H9 (cell line): Measurements from ENCODE around the gene IQGAP2. TPM values are rescaled to one million over a fixed set of nuclear protein-coding genes. Genes with fewer than 3 reads are reported as not detected.

Experiments
- DNase-seq: peaks from one replicate; pipeline ENCODE4 v3.0.0-alpha.2; 2017
- H2AFZ ChIP-seq: one replicate; pipeline ENCODE4 v1.6.1; 2013; ENCODE audit warnings: mild to moderate bottlenecking, low read length, control low read depth, moderate library complexity
- H2AK5ac ChIP-seq: 2 replicates; pipeline ENCODE4 v1.6.1; 2013; ENCODE audit warnings: low read length, control low read depth, mixed read lengths; ENCODE audit not compliant: insufficient read length
- H2BK120ac ChIP-seq: one replicate; pipeline ENCODE4 v1.6.1; 2013; ENCODE audit warnings: low read depth, mild to moderate bottlenecking, low read length, control low read depth, inconsistent platforms; ENCODE audit not compliant: poor library complexity, severe bottlenecking
- H2BK12ac ChIP-seq: 2 replicates; pipeline ENCODE4 v1.6.1; 2013; ENCODE audit warnings: low read length, control low read depth, mixed read lengths, low read depth; ENCODE audit not compliant: insufficient read length
- H2BK15ac ChIP-seq: 2 replicates; pipeline ENCODE4 v1.6.1; 2013; ENCODE audit warnings: low read depth, low read length, control low read depth
- H2BK20ac ChIP-seq: one replicate; pipeline ENCODE4 v1.6.1; 2013; ENCODE audit warnings: low read depth, mild to moderate bottlenecking, low read length, control low read depth, inconsistent platforms; ENCODE audit not compliant: poor library complexity, severe bottlenecking
- H2BK5ac ChIP-seq: 2 replicates; pipeline ENCODE4 v1.6.1; 2013; ENCODE audit warnings: low read length, control low read depth, mixed read lengths; ENCODE audit not compliant: insufficient read length
- H3K14ac ChIP-seq: 2 replicates; pipeline ENCODE4 v1.6.1; 2013; ENCODE audit warnings: low read length, control low read depth; ENCODE audit not compliant: insufficient read depth
- H3K18ac ChIP-seq: 2 replicates; pipeline ENCODE4 v1.6.1; 2013; ENCODE audit warnings: low read depth, mild to moderate bottlenecking, mixed read lengths, low read length, control low read depth; ENCODE audit not compliant: insufficient read length
- H3K23ac ChIP-seq: 2 replicates; pipeline ENCODE4 v1.6.1; 2013; ENCODE audit warnings: low read length, control low read depth, mixed read lengths, low read depth; ENCODE audit not compliant: insufficient read length
- H3K23me2 ChIP-seq: 2 replicates; pipeline ENCODE4 v1.6.1; 2013; ENCODE audit warnings: low read depth, mild to moderate bottlenecking, mixed read lengths, low read length, control low read depth; ENCODE audit not compliant: insufficient read length, poor library complexity, severe bottlenecking
- H3K27ac ChIP-seq: 2 replicates; pipeline ENCODE4 v1.5.1; 2013; ENCODE audit warnings: low read length, control low read depth, mixed read lengths, low read depth; ENCODE audit not compliant: insufficient read length
- H3K27me3 ChIP-seq: 2 replicates; pipeline ENCODE4 v1.6.1; 2013; ENCODE audit warnings: low read length, control low read depth, inconsistent platforms; ENCODE audit not compliant: insufficient read depth
- H3K4ac ChIP-seq: 2 replicates; pipeline ENCODE4 v1.6.1; 2013; ENCODE audit warnings: low read depth, mild to moderate bottlenecking, control low read depth, inconsistent platforms, low read length, moderate library complexity
- H3K4me1 ChIP-seq: 2 replicates; pipeline ENCODE4 v1.6.1; 2013; ENCODE audit warnings: low read length, control low read depth, inconsistent platforms; ENCODE audit not compliant: insufficient read depth
- H3K4me2 ChIP-seq: 2 replicates; pipeline ENCODE4 v1.6.1; 2013; ENCODE audit warnings: low read length, control low read depth, mixed read lengths; ENCODE audit not compliant: insufficient read length, insufficient read depth
- H3K56ac ChIP-seq: 2 replicates; pipeline ENCODE4 v1.6.1; 2013; ENCODE audit warnings: low read depth, mild to moderate bottlenecking, mixed read lengths, low read length, control low read depth; ENCODE audit not compliant: insufficient read length
- H3K79me1 ChIP-seq: 2 replicates; pipeline ENCODE4 v1.6.1; 2013; ENCODE audit warnings: low read depth, mild to moderate bottlenecking, moderate library complexity, low read length, control low read depth, inconsistent platforms; ENCODE audit not compliant: insufficient read depth, poor library complexity, severe bottlenecking
- H3K79me2 ChIP-seq: 2 replicates; pipeline ENCODE4 v1.6.1; 2013; ENCODE audit warnings: low read length, control low read depth, inconsistent platforms; ENCODE audit not compliant: insufficient read depth
- H3K9ac ChIP-seq: 2 replicates; pipeline ENCODE4 v1.6.1; 2013; ENCODE audit warnings: low read length, control low read depth, mixed read lengths; ENCODE audit not compliant: insufficient read length; ENCODE audit errors: extremely low read depth
- H3K9me3 ChIP-seq: one replicate; pipeline ENCODE4 v1.6.1; 2013; ENCODE audit warnings: low read depth, low read length, inconsistent platforms; ENCODE audit not compliant: control insufficient read depth
- H3T11ph ChIP-seq: one replicate; pipeline ENCODE4 v1.6.1; 2013; ENCODE audit warnings: mild to moderate bottlenecking, low read length, control low read depth, inconsistent platforms
- H4K20me1 ChIP-seq: one replicate; pipeline ENCODE4 v1.6.1; 2013; ENCODE audit not compliant: control insufficient read depth, insufficient read length, insufficient read depth
- H4K5ac ChIP-seq: 2 replicates; pipeline ENCODE4 v1.6.1; 2013; ENCODE audit warnings: low read depth, mild to moderate bottlenecking, mixed read lengths, low read length, control low read depth; ENCODE audit not compliant: insufficient read length
- H4K8ac ChIP-seq: replicated peaks from 2 replicates; pipeline ENCODE4 v1.6.1; 2013; ENCODE audit warnings: low read length, control low read depth, mixed read lengths, low read depth; ENCODE audit not compliant: insufficient read length
- H4K91ac ChIP-seq: 2 replicates; pipeline ENCODE4 v1.6.1; 2013; ENCODE audit warnings: low read depth, mild to moderate bottlenecking, moderate library complexity, mixed read lengths, low read length, control low read depth; ENCODE audit not compliant: insufficient read length
- H3K27ac Mint-ChIP-seq, 3 experiments: 2 replicates in 2 of 3; 3 replicates in 1 of 3; pipeline ENCODE4 v1.8.0; 2020 to 2021; ENCODE audit warnings: mixed read lengths in 3 of 3, mild to moderate bottlenecking in 1 of 3, moderate library complexity in 1 of 3
- H3K27me3 Mint-ChIP-seq: 2 replicates; pipeline ENCODE4 v1.8.0; 2021; ENCODE audit warnings: low read depth, mild to moderate bottlenecking, moderate library complexity, mixed read lengths
- H3K36me3 Mint-ChIP-seq, 3 experiments: 2 replicates in 2 of 3; 3 replicates in 1 of 3; pipeline ENCODE4 v1.8.0; 2020 to 2021; ENCODE audit warnings: low read depth in 3 of 3, mixed read lengths in 3 of 3; ENCODE audit not compliant: insufficient read depth in 1 of 3
- H3K4me1 Mint-ChIP-seq, 2 experiments: 2 replicates each; pipeline ENCODE4 v1.8.0; 2020; ENCODE audit warnings: mixed read lengths in 2 of 2
- H3K4me3 Mint-ChIP-seq, 2 experiments: 2 replicates in 1 of 2; 3 replicates in 1 of 2; pipeline ENCODE4 v1.8.0; 2020 to 2021; ENCODE audit warnings: mild to moderate bottlenecking in 2 of 2, mixed read lengths in 2 of 2, moderate library complexity in 1 of 2
- H3K9me3 Mint-ChIP-seq, 2 experiments: 2 replicates in 1 of 2; 3 replicates in 1 of 2; pipeline ENCODE4 v1.8.0; 2020; ENCODE audit warnings: mild to moderate bottlenecking in 2 of 2, mixed read lengths in 2 of 2, moderate library complexity in 1 of 2
- WGBS: extraction: QIAGEN DNeasy Blood & Tissue Kit; methylation state at CpG from one replicate; pipeline ENCODE4 v1.1.7; 2013; ENCODE audit warnings: missing lambda C conversion rate, low lambda C conversion rate, mixed read lengths; ENCODE audit not compliant: insufficient read length; ENCODE audit errors: extremely low coverage; 5-methylcytosine and 5-hydroxymethylcytosine counted together
- total RNA-seq: library from RNA; stranded (reverse); gene quantifications from 2 replicates; pipeline ENCODE4 v1.2.1, GENCODE V29; 2021
- TF ChIP-seq, protein P1 (sequence below): fragments of 200-600 bp; sonication (generic); conservative IDR thresholded peaks from 3 replicates; pipeline ENCODE4 v1.8.0; 2021; ENCODE audit warnings: antibody characterized with exemption, mild to moderate bottlenecking

The IQGAP2 gene
- total RNA-seq, 1 experiment from 2014 or later: 22.5 TPM

DNA sequence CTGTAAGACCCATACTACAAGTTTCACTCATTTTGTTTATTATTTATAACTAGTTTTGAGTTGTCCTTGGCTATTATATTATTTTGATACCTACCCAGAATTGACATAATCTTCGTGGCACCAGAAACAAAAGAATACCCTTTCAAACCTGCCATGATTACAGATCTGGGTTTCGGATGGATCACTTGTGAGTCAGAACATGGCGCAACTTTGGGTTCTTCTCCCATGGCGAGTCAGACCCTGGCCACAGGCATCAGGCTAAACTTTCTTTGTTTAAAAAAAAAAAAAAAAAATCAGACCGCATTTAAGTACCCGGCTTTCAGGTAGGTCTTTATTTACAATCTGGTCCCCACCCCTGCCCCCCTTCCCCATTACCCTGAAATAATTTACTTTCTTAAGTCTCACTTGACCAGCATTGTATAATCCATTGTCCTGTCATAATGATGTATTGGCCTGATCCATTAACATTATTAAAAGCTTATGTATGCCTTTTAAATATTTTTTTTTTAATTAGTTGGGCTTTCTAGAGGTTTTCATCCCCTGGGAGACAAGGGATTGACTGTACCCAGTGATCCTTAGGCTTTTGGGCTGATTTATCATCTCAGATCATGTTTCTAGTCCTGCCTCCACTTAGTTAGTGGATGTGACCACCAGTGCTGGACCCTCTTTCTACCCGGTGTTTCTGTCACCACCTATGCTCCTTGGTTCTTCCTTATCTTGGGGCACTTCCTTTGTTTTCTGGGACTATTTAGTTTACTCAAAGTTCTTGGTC lies 176.3 kb downstream of the IQGAP2 start:
- TF ChIP-seq, protein P1, sequence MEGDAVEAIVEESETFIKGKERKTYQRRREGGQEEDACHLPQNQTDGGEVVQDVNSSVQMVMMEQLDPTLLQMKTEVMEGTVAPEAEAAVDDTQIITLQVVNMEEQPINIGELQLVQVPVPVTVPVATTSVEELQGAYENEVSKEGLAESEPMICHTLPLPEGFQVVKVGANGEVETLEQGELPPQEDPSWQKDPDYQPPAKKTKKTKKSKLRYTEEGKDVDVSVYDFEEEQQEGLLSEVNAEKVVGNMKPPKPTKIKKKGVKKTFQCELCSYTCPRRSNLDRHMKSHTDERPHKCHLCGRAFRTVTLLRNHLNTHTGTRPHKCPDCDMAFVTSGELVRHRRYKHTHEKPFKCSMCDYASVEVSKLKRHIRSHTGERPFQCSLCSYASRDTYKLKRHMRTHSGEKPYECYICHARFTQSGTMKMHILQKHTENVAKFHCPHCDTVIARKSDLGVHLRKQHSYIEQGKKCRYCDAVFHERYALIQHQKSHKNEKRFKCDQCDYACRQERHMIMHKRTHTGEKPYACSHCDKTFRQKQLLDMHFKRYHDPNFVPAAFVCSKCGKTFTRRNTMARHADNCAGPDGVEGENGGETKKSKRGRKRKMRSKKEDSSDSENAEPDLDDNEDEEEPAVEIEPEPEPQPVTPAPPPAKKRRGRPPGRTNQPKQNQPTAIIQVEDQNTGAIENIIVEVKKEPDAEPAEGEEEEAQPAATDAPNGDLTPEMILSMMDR: no peak
- no peak overlapping the region for H4K8ac ChIP-seq
- Mint-ChIP-seq H3K9me3 (no peaks in the 10 kb centered on the region), H3K4me1 (peaks cover 7 to 8% of the 10 kb centered on the region in 2 experiments), H3K27ac (no peak overlapping the region), H3K27me3 (no peaks in the 10 kb centered on the region), H3K36me3 (no peaks in the 10 kb centered on the region), H3K4me3 (no peak overlapping the region)
- WGBS: no CpG with 5 or more reads among the region's 7 CpGs
- H3T11ph ChIP-seq: no peak overlapping the region
- H2BK20ac ChIP-seq: no peak overlapping the region
- no peaks in the 10 kb centered on the region for H3K79me1 ChIP-seq
- H3K27me3 ChIP-seq: no peaks in the 10 kb centered on the region
- H3K9me3 ChIP-seq: no peaks in the 10 kb centered on the region
- H2BK120ac ChIP-seq: no peak overlapping the region
- no peak overlapping the region for H3K27ac ChIP-seq
- H4K91ac ChIP-seq: no peak overlapping the region
- H2AK5ac ChIP-seq: no peak overlapping the region
- no peak overlapping the region for H2AFZ ChIP-seq
- no peak overlapping the region for H3K23ac ChIP-seq
- H2BK5ac ChIP-seq: no peak overlapping the region
- H3K4me1 ChIP-seq: peaks cover 8% of the 10 kb centered on the region; the same call in 1 of the 2 replicates
- H3K4ac ChIP-seq: no peak overlapping the region
- no peak for DNase-seq
- peaks cover under 1% of the 10 kb centered on the region for H4K20me1 ChIP-seq
- H3K56ac ChIP-seq: no peak overlapping the region
- no peak overlapping the region for H2BK15ac ChIP-seq
- no peak overlapping the region for H3K18ac ChIP-seq
- no peak overlapping the region for H4K5ac ChIP-seq
- H3K79me2 ChIP-seq: no peaks in the 10 kb centered on the region
- H3K4me2 ChIP-seq: no peak overlapping the region
- no peak overlapping the region for H2BK12ac ChIP-seq
- H3K23me2 ChIP-seq: no peaks in the 10 kb centered on the region
- no peak overlapping the region for H3K9ac ChIP-seq
- no peak overlapping the region for H3K14ac ChIP-seq
